Right ventricle myocardium superior (tissue), 1 donor: ENCODE results near the gene TRIM59. TPM values are rescaled to one million over a fixed set of nuclear protein-coding genes. Genes with fewer than 3 reads are reported as not detected.

Source experiments
- ATAC-seq: fragments of 200-7000 bp; cut with Tn5 transposase; one replicate; pipeline ENCODE4 v1.9.1; 2020; ENCODE audit warnings: mild to moderate bottlenecking; ENCODE audit not compliant: poor library complexity
- DNase-seq: peaks from one replicate; pipeline ENCODE4 v3.0.0-alpha.2; 2020
- intact Hi-C: fragments of 100-400 bp; cut with DNase I; formaldehyde crosslinking; loops from one replicate; pipeline ENCODE4 v1.11.2; 2022
- long read RNA-seq: library from polyadenylated mRNA; unstranded; transcript quantifications from one replicate; pipeline ENCODE4 v2.0.0, GENCODE V29; 2021
- total RNA-seq: library from RNA; stranded (reverse); fragmentation: NEBNext Ultra II Directional; extraction: Animal tissue kit (Norgen Biotek cat#: 25700); gene quantifications from one replicate; pipeline ENCODE4 v1.2.1, GENCODE V29; 2021
- donor health status: DM: no; HTN: yes; CAD: no; lungs with severe emphysema.

The TRIM59 gene, protein sequence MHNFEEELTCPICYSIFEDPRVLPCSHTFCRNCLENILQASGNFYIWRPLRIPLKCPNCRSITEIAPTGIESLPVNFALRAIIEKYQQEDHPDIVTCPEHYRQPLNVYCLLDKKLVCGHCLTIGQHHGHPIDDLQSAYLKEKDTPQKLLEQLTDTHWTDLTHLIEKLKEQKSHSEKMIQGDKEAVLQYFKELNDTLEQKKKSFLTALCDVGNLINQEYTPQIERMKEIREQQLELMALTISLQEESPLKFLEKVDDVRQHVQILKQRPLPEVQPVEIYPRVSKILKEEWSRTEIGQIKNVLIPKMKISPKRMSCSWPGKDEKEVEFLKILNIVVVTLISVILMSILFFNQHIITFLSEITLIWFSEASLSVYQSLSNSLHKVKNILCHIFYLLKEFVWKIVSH
- 0.19 TPM for total RNA-seq
- long read RNA-seq, result 0 reads

DNA sequence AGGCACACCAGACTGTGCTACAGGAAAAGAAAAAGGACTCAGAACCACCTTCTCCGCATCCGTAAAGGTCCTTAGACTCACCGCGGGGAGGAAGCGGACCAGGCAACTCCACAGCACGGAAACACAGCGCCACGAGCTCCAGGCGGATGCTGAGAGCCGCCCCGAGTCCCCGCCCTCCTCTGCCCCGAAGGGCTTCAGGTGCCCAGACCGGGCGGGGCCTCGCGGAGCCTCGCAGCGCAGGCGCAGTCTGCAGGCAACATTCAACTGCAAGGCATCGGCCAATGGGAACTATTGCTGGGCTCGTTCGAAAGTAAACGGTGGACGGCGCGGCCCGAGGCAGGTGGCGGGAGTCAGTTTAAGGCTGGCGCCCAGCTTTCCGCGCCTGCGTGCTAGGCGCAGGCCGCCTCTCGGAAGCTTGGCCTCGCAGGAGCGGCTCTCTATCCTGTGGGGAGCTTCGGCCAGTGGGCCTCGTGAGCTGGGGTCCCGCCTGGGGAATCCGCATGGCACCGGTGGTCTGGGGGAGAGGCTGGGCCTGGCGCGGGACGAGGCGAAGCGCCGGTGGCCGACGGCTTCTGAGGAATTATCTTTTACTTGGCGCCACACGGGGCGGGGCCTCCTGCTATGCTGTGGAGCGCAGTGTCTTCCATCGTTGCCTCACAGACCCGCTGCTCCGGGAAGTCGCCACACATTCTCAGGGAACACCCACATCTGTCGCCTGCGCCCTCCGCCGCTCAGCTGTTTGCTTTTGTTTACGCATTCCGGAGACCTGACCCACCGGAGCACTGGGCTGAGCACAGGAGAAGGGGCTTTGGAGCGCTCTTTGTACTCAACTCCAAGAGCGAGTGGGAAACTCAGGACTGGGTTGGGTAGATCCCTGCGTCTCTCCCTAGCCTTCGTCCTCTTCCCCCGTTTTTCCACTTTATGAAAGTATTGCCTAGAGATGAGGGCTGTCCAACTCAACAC is at the start of gene TRIM59:
Gene TRIM59 (minus strand): TSS at position 151 of the 963 bp plus-strand sequence. CDS start 10,603 bp downstream, outside the sequence.
- peak; percentile 94 for ATAC-seq
- DNase-seq, result peak; percentile 92
- intact Hi-C loops, result no loop called here

DNA sequence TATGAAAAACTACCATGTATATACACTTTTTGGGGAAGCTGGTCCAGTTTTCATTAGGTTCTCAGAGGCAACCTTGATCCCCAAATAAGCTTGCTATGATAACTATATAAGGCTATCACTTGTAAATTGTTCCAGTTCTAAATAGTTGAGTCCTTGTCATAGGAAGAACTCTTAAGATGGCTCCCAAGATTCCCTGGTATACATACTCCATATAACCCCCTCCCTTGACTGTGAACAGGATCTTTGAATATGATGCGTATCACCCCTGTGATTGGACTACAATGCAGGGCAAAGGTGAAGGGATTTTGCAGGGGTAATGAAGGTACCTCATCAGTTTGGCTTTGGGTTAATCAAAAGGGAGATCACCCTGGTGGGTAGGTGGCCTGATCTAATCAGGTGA is 48.6 kb upstream of the TRIM59 start:
- DNase-seq (no peak), ATAC-seq (no peak)
- intact Hi-C loops, result no loop called here

DNA sequence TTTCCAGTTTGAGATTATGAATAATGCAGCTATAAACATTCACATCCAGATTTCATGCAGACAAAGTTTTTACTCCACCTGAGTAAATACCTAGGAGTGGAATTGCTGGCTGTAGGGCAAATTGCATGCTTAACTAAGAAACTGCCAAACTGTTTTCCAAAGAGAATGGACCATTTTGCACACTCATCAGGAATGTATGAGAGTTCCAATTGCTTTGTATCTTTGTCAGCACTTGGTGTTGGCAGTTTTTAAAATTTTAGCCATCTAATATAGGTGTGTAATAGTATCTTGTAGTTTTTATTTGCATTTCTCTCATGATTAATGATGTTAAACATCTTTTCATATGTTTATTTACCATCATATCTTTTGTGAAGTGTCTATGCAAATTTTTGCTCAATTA is 40.6 kb upstream of the TRIM59 start:
- DNase-seq (no peak), ATAC-seq (no peak)
- intact Hi-C loops, result no loop called here

DNA sequence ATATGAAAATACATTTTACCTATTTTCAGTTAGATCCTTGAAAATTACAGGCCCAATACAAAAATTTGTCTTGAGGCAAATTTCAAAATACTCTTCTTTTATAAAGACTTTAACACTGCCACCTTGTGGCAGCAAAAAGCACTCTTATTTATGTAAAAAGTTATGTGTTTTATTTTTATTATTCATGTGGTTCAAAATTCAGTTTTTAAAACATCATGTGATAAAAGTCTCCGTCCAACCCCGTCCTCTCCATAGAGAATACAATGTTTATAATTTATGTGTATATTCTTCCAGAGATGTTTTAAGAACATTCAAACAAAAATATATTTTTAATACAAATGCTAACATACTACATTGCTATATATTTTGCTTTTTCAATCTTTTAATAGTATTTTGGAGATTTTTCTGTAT is 36.9 kb upstream of the TRIM59 start:
- ATAC-seq, result no peak
- intact Hi-C loops, result no loop called here

DNA sequence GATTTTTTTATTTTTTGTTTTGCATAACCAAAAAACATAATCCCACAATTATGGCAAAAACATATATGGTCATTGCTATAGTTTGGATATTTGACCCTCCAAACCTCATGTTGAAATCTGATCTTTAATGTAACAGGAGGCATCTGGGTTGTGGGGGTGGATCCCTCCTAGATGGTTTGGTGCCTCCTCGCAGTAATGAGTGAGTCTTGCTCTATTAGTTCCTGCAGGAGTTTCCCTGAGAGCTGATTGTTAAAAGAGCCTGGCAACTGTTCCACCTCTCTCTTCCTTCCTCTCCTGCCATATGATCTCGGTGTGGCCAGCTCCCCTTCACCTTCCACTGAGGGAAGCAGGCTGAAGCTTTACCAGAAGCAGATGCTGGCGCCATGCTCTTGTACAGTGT is 33.2 kb upstream of the TRIM59 start:
- no peak for ATAC-seq
- DNase-seq, result no peak
- intact Hi-C loops, result no loop called here

More for the DNA sequence above, 36.9 kb upstream of the TRIM59 start:
- DNase-seq, result no peak

DNA sequence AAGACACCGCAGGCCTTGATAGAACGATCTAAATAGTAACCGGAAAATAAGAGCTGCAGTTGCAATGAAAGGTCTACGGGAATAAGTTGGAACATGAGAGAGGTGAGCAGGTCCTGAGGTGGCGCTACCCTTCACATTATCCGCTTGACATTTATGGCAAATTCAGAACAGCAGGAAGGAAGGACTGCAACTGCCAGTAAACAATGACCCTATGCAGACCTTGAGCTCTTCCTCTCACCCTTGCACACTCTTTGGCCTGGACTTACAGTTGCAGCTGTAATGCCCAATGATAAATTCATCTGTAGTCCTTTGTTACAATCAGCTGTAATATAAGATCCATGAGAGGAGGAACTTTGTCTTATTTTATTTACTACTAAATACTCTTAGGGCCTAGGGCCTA is 32.3 kb upstream of the TRIM59 start:
- intact Hi-C loops, result no loop called here
- ATAC-seq (no peak), DNase-seq (no peak)

DNA sequence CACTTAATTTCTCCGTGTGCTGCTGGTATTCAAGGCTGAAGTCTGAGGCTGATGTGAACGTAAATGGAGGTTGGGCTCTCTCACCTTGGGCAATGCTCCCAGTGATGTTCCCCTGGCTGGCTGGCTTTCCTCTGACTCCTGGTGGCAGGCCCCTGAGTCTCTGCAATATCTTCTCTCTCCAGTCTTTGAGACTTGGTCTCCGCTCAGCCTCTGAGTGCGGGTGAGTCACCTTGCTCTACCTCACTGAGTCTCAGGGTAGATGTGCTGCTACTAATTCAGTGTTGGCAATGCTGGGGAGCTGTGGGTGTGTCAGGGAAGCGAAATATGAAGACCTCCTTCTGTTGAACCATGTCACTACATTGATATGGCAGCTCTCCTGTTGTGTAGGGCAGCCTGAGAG is 31.3 kb upstream of the TRIM59 start:
- DNase-seq (no peak), ATAC-seq (no peak)
- intact Hi-C loops, result no loop called here

DNA sequence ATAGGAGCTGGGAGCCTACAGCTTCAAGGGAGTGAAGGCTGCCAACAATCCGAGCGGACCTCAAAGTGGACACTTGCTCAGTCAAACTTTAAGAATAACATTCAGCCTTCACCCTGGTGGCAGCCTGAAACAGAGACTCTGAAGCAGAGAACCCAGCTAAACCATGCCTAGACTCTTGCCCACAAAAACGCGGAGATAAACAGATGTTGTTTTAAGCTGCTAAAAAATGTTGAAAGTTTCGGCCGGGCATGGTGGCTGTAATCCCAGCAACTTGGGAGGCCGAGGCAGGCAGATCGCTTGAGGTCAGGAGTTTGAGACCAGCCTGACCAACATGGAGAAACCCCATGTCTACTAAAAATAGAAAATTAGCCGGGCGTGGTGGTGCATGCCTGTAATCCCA is 29.8 kb upstream of the TRIM59 start:
- ATAC-seq, result no peak
- intact Hi-C loops, result no loop called here
- DNase-seq, result no peak

DNA sequence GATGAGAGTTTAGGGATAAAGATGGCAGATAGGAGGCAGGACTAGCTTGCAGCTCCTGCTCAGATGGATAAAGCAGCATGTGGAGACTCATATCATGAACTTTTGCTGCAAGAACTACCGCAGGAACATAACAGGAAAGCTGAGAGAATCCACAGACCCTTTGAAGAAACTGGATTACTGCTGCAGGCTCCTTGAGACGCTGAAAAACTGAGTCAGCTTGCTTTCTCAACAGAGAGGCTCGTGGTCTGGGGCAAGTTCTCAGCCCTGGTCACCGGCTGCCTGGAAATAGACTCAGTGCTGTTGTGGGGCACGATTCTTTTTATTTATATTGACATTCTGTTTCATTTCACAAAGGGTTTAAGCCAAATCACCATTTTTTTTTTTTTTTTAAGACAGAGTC is 28.8 kb upstream of the TRIM59 start:
- DNase-seq, result no peak
- no peak for ATAC-seq
- intact Hi-C loops, result no loop called here

DNA sequence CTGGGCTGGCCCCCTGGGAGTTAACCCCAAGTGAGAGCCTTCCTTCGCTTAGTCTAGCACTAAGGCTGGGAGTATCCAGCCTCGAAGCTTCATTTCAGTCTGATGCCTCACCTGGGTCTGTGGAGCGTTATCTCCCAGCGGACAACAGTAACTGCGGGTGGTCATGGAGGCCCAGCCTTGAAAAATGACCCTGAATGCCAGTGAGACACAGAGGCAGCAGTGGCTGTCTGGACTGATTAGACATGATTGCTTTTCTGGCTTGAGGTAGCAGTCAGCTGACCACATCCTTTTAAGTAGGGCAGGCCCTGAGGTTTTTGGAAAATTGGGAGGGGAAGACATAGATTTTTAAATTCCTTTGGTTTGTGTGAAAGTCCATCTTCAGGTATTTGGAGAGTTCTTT is 28.2 kb upstream of the TRIM59 start:
- intact Hi-C loops, result no loop called here
- no peak for DNase-seq
- no peak for ATAC-seq

DNA sequence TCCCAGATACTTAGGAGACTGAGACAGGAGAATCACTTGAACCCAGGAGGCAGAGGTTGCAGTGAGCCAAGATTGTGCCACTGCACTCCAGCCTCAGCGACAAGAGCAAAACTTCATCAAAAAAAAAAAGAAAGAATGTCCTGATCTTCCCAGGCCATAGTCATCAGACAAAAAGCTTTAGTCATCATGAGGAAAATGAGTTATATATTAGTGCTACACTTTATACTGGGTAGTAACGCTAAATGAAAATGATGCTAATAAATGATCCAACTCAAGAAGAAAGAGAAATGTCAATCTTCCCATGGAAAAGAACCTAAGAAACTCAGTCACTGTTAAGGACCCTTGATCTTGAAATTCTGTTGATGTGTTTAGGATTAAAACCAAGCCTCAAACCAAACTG is 26.3 kb upstream of the TRIM59 start:
- no peak for DNase-seq
- no peak for ATAC-seq
- intact Hi-C loops, result no loop called here

DNA sequence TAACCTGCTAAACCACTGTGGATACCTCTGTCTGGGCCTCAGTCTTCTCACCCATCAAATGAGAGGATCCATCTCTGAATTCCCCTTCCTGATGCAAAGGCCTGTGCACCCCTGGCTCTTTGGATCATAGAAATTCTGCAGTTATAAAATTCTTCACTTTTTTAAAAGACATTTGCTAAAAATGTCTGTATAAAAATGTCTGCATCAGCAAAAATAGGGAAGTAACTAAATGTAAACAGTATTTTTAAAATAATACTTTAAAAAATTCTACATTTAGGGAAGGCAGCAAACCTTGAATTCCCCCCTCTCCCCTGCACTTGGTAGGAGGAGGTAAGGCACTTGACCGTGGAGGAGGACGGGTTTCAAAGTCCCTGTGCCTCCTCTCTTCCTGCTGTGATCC is 25.6 kb upstream of the TRIM59 start:
- intact Hi-C loops, result no loop called here
- no peak for DNase-seq
- ATAC-seq, result no peak

DNA sequence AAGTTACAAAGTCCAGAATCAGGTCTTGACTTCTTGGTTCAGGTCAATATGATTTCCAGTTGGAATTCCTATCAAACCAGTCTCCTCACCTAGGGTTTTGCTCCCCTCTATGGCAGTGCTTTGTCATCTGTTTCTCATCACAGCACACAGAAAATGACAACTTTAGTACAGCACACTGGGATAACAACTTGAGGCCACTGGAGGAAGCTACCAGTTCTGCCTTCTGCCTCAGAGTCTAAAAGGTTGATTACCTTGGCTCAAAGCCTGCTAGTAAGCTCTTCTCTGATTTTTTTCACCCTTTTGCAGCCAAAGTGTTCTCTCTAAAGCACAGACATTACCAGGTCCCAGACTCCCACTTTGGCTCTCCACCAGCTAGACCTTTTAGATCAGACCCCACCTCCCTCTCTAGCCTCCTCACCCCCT is 24.8 kb upstream of the TRIM59 start:
- ATAC-seq (no peak), DNase-seq (no peak)
- intact Hi-C loops, result no loop called here

DNA sequence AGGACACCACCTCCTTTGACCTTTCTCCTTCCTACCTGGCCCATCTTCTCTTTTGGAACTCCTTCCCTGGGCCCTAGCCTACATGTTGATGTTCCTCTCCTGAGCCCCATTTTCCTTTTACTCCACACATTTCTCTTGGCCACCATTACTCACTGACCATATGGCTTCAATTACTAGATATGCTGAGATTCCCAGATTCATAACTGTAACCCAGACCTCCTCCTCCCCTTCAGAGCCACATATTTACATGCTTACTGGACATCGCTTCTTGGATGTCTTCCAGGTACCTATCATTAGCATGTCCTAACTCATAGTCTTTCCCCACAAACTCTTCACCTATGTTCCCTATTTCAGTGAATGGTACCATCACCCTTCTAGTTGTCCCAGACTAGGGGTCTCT is 24.4 kb upstream of the TRIM59 start:
- no peak for ATAC-seq
- DNase-seq, result no peak
- intact Hi-C loops, result no loop called here

DNA sequence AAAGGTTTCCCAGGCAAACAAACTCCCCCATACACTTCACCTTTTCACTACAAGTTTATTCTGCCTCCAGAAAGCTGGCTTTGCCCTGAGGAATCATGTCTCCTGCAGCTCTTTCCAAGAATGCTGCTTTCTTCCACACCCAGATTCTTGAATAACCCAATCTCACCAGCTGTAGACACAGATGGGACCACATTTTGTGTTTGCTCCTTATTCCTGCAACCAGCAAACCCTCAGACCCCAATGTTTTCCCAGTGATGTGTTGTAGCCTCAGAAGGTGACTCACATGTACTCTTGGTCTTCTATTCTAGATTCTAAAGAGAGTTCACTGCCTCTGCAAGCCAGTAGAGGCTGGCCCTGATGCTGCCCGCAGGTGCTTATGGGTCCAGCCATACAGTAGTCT is 23.6 kb upstream of the TRIM59 start:
- no peak for DNase-seq
- intact Hi-C loops, result no loop called here
- no peak for ATAC-seq

DNA sequence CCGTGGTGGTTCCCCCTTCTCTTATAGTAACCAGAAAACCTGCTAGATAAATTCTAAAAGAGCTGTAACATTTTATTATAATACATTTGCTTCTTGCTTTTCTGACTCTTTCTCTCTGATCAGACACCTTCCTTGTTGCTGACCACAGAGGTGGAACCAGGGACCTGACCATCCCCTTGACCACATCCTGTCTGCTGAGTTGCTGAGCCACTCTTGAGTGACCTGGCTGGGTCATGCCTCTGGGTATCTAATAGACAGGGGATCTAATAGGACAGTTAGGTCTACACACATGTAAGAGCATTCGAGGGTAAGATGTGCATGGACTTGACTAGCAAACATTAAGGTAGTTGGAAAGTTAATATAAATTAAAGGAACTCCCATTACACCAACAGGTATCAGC is 22.8 kb upstream of the TRIM59 start:
- intact Hi-C loops, result no loop called here
- no peak for DNase-seq
- no peak for ATAC-seq

DNA sequence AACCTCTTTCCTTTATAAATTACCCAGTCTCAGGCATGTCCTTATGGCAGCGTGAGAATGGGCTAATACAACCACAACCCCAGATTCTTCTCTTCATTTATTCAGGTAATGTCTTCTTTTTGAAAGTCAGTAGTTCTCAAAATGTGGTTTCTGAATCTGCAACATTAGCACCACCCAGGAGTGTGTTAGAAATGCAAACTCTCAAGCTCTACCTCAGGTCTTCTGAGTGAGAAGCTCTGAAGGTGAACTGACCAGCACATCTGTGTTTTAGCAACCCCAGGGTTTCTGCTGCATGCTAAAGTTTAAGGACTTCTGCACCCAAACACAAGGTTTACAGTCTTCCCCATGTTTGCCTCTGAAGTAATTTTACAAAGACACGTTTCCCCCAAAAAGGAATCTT is 22.3 kb upstream of the TRIM59 start:
- no peak for DNase-seq
- intact Hi-C loops, result no loop called here

DNA sequence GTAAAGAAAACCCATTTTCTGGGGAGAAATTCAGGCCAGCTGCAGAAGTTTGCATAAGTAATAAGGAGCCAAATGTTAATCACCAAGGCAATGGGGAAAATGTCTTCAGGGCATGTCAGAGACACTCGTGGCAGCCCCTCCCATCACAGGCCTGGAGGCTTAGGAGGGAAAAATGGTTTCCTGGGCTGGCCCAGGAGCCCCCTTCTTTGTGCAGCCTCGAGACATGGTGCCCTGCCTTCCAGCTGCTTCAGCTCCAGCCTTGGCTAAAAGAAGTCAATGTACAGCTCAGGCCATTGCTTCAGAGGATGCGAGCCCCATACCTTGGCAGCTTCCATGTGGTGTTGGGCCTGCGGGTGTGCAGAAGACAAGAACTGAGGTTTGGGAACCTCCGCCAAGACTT is 20.6 kb upstream of the TRIM59 start:
- ATAC-seq, result no peak
- DNase-seq, result no peak
- intact Hi-C loops, result no loop called here

More for the DNA sequence above, 22.3 kb upstream of the TRIM59 start:
- no peak for ATAC-seq

DNA sequence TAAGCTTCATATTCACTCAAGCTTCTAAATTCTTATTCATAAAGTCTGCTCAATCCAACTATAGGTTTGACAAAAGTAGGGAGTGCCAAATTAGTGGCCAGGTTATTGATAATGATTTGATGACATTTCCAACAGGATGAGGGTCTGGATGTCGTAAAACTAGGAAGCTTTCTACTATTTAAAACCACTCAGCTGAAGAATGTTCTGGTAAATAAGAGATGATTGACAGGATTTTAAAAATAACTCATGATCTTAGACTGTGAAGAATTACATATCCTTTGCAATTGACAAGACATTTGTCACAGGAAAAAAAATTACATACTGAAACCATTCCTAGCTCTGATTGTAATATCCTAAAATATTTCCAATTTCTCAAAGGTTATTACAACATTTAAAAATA is 15.4 kb upstream of the TRIM59 start:
- DNase-seq (no peak), ATAC-seq (no peak)
- intact Hi-C loops, result no loop called here

DNA sequence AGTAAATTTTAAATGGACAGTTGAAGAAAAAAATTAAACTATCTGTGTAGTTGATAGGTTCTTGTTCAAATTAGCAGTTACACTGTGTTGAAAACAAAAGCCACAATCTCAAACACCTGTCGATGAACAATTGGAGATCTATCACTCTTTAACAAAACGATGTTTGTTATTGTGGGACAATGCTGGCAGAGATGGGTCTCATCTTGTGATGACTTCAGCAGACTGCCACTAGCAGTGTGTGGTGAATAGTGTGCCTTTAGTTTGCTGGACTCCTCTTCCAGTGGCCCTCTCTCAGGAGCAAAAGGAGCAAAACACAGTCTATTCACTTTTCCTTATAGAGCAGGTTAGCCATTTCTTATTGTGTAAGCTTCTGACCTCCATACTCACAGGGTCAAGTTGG is 14.7 kb upstream of the TRIM59 start:
- no peak for ATAC-seq
- intact Hi-C loops, result no loop called here
- no peak for DNase-seq
